Endodermal cell (in vitro differentiated cells): Measurements from ENCODE around the gene WDR87. TPM values are rescaled to one million over a fixed set of nuclear protein-coding genes. Genes with fewer than 3 reads are reported as not detected.
"Not testable (repeated sequence)": the region's sequence is repeated elsewhere in the genome, so short reads cannot be mapped to it uniquely, and the experiment has no call there.

ENCODE experiments used
- DNase-seq: peaks from one replicate; pipeline ENCODE4 v3.0.0-alpha.2; 2017
- H3K27ac ChIP-seq: 2 replicates; pipeline ENCODE4 v1.5.1; 2013; ENCODE audit warnings: mild to moderate bottlenecking, low read depth, low read length, moderate library complexity
- H3K27me3 ChIP-seq: 2 replicates; pipeline ENCODE4 v1.6.1; 2013; ENCODE audit warnings: mild to moderate bottlenecking, low read length, moderate library complexity; ENCODE audit not compliant: insufficient read depth, control insufficient read depth, poor library complexity, severe bottlenecking
- H3K36me3 ChIP-seq: 2 replicates; pipeline ENCODE4 v1.7.0; 2013; ENCODE audit warnings: mild to moderate bottlenecking, low read length, moderate library complexity; ENCODE audit not compliant: control insufficient read depth, insufficient read depth
- H3K4me1 ChIP-seq: one replicate; pipeline ENCODE4 v1.7.0; 2013; ENCODE audit warnings: low read length; ENCODE audit not compliant: control insufficient read depth, insufficient read depth
- H3K4me3 ChIP-seq: 2 replicates; pipeline ENCODE4 v1.5.1; 2013; ENCODE audit warnings: mild to moderate bottlenecking, low read length, moderate library complexity
- H3K9ac ChIP-seq: 2 replicates; pipeline ENCODE4 v1.6.1; 2013; ENCODE audit warnings: mild to moderate bottlenecking, low read length, moderate library complexity; ENCODE audit not compliant: poor library complexity, severe bottlenecking; ENCODE audit errors: extremely low read depth
- H3K9me3 ChIP-seq: 2 replicates; pipeline ENCODE4 v1.6.1; 2013; ENCODE audit warnings: mild to moderate bottlenecking, low read length, moderate library complexity; ENCODE audit not compliant: control insufficient read depth
- H3K27ac Mint-ChIP-seq: 2 replicates; pipeline ENCODE4 v1.8.0; 2020; ENCODE audit warnings: mixed read lengths
- H3K27me3 Mint-ChIP-seq: 2 replicates; pipeline ENCODE4 v1.8.0; 2021; ENCODE audit warnings: mild to moderate bottlenecking, mixed read lengths; ENCODE audit not compliant: insufficient read depth
- H3K36me3 Mint-ChIP-seq: 2 replicates; pipeline ENCODE4 v1.8.0; 2020; ENCODE audit warnings: low read depth, mixed read lengths
- H3K4me1 Mint-ChIP-seq: 2 replicates; pipeline ENCODE4 v1.8.0; 2020; ENCODE audit warnings: mixed read lengths
- H3K4me3 Mint-ChIP-seq: 2 replicates; pipeline ENCODE4 v1.8.0; 2020; ENCODE audit warnings: mild to moderate bottlenecking, moderate library complexity, mixed read lengths
- H3K9me3 Mint-ChIP-seq: 2 replicates; pipeline ENCODE4 v1.8.0; 2020; ENCODE audit warnings: mild to moderate bottlenecking, mixed read lengths
- WGBS, 2 experiments: methylation state at CpG; one replicate each; pipeline versions ENCODE4 v1.1.5 to v1.1.7; 2013; ENCODE audit warnings: missing lambda C conversion rate in 2 of 2, mixed read lengths in 1 of 2; ENCODE audit not compliant: insufficient coverage in 1 of 2, insufficient read length in 1 of 2; 5-methylcytosine and 5-hydroxymethylcytosine counted together
- total RNA-seq, 2 donors: library from RNA; stranded (reverse); fragmentation: NEBNext Ultra II Directional in 1 of 2; extraction: Animal tissue kit (Norgen Biotek cat#: 25700) in 1 of 2; gene quantifications; 2 replicates in 1 of 2; 3 replicates in 1 of 2; pipeline ENCODE4 v1.2.1, GENCODE V29; 2021
- TF ChIP-seq, protein P1 (sequence below): fragments of 200-600 bp; sonication (generic); conservative IDR thresholded peaks from 2 replicates; pipeline ENCODE4 v1.5.0; 2021; ENCODE audit warnings: antibody characterized with exemption, mild to moderate bottlenecking

Gene WDR87
- total RNA-seq, 2 donors from 2014 or later = not detected

GRCh38 chr19:37926255-37926654 lies 19.9 kb upstream of the WDR87 start:
- Mint-ChIP-seq H3K4me1 (peaks cover 18% of the 10 kb centered on the region), H3K27ac (no peak overlapping the region), H3K36me3 (peaks cover 24% of the 10 kb centered on the region), H3K4me3 (no peak overlapping the region), H3K27me3 (no peaks in the 10 kb centered on the region), H3K9me3 (peaks cover 2% of the 10 kb centered on the region)
- 95 to 96% methylated on average over 6 to 10 of the region's 10 CpGs for WGBS, 2 experiments
- TF ChIP-seq, protein P1, sequence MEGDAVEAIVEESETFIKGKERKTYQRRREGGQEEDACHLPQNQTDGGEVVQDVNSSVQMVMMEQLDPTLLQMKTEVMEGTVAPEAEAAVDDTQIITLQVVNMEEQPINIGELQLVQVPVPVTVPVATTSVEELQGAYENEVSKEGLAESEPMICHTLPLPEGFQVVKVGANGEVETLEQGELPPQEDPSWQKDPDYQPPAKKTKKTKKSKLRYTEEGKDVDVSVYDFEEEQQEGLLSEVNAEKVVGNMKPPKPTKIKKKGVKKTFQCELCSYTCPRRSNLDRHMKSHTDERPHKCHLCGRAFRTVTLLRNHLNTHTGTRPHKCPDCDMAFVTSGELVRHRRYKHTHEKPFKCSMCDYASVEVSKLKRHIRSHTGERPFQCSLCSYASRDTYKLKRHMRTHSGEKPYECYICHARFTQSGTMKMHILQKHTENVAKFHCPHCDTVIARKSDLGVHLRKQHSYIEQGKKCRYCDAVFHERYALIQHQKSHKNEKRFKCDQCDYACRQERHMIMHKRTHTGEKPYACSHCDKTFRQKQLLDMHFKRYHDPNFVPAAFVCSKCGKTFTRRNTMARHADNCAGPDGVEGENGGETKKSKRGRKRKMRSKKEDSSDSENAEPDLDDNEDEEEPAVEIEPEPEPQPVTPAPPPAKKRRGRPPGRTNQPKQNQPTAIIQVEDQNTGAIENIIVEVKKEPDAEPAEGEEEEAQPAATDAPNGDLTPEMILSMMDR = no peak
- Histone ChIP-seq H3K27ac (no peak overlapping the region), H3K36me3 (no peaks in the 10 kb centered on the region), H3K27me3 (no peaks in the 10 kb centered on the region), H3K4me1 (peaks cover 2% of the 10 kb centered on the region), H3K9me3 (peaks cover 5% of the 10 kb centered on the region), H3K9ac (no peak overlapping the region), H3K4me3 (no peak overlapping the region)
- no peak for DNase-seq

DNA sequence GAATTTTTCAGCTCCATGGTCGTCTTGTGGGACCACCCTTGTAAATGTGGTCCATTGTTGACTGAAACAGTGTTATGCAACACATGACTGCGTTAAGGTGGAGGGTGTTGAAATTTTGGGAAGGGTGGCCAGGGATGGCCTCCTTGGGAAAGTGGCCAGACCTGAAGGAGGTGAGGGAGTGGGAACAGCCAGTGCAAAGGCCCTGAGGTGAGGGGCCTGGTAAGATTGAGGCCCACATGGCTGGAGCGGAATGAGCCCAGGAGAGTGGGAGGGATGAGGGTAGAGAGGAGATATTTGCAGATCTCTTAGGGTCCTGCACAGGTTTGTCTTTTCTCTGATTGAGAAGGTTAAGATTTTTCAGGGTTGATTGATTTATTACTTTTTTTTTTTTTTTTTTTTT lies 18.8 kb upstream of the WDR87 start:
- H3K27me3 Mint-ChIP-seq = no peaks in the 10 kb centered on the region
- TF ChIP-seq, protein P1 = no peak
- H3K36me3 Mint-ChIP-seq = peaks cover 27% of the 10 kb centered on the region
- Histone ChIP-seq H3K27ac (no peak overlapping the region), H3K27me3 (no peaks in the 10 kb centered on the region), H3K9ac (no peak overlapping the region), H3K4me1 (peaks cover 2% of the 10 kb centered on the region), H3K36me3 (no peaks in the 10 kb centered on the region), H3K4me3 (no peak overlapping the region), H3K9me3 (no peaks in the 10 kb centered on the region)
- H3K27ac Mint-ChIP-seq = no peak overlapping the region
- no peak for DNase-seq
- H3K4me1 Mint-ChIP-seq = peaks cover 18% of the 10 kb centered on the region
- WGBS, 2 experiments = 93 to 100% methylated on average over 2 to 3 of the region's 3 CpGs
- peaks cover 2% of the 10 kb centered on the region for H3K9me3 Mint-ChIP-seq
- no peak overlapping the region for H3K4me3 Mint-ChIP-seq

GRCh38 chr19:37924573-37924972 lies 18.2 kb upstream of the WDR87 start:
- not testable (repeated sequence) for H3K36me3 ChIP-seq, H3K27me3 Mint-ChIP-seq, H3K9ac ChIP-seq, H3K27ac Mint-ChIP-seq, H3K9me3 ChIP-seq, H3K27me3 ChIP-seq, H3K4me3 ChIP-seq, H3K9me3 Mint-ChIP-seq, DNase-seq, H3K27ac ChIP-seq, H3K4me3 Mint-ChIP-seq, H3K4me1 ChIP-seq
- peaks cover 27% of the 10 kb centered on the region for H3K36me3 Mint-ChIP-seq
- 97 to 100% methylated on average over 3 to 7 of the region's 8 CpGs for WGBS, 2 experiments
- H3K4me1 Mint-ChIP-seq = peaks cover 16% of the 10 kb centered on the region
